H1 (cell line): ENCODE results near the gene CRYGA. TPM values are rescaled to one million over a fixed set of nuclear protein-coding genes. Genes with fewer than 3 reads are reported as not detected.
"Not testable (repeated sequence)": the region's sequence is repeated elsewhere in the genome, so short reads cannot be mapped to it uniquely, and the experiment has no call there.

Source experiments
- CTCF ChIA-PET: fragments of 300-600 bp; sonication (Branson Sonifier 250); formaldehyde crosslinking; loops from one replicate; lab custom pipeline; 2021; ENCODE audit not compliant: partially characterized antibody; lab: Charles Lee
- POLR2A ChIA-PET: fragments of 300-600 bp; sonication (Branson Sonifier 250); formaldehyde crosslinking; loops from one replicate; lab custom pipeline; 2021; ENCODE audit warnings: inconsistent platforms; ENCODE audit not compliant: partially characterized antibody; lab: Charles Lee
- DNase-seq, 2 experiments: peaks; one replicate each; pipeline versions ENCODE4 v3.0.0 to v3.0.0-alpha.2; 2010 to 2022; ENCODE audit warnings: low spot score in 2 of 2, low read depth in 1 of 2, mixed read lengths in 1 of 2
- FAIRE-seq: peaks from 2 replicates; lab custom pipeline; 2011; peaks lifted over from hg19 to GRCh38; lab: Jason Lieb, UNC
- H2AFZ ChIP-seq: 2 replicates; pipeline ENCODE4 v1.8.1; 2012; ENCODE audit warnings: low read length, inconsistent platforms
- H2AK5ac ChIP-seq: 2 replicates; pipeline ENCODE4 v1.6.1; 2013; ENCODE audit warnings: low read depth, low read length
- H2BK120ac ChIP-seq: replicated peaks from 2 replicates; pipeline ENCODE3; 2013; ENCODE audit warnings: low read depth, low read length, inconsistent platforms
- H2BK12ac ChIP-seq: 2 replicates; pipeline ENCODE4 v1.6.1; 2013; ENCODE audit warnings: low read depth, low read length
- H2BK15ac ChIP-seq: 2 replicates; pipeline ENCODE4 v1.6.1; 2013; ENCODE audit warnings: low read length
- H2BK20ac ChIP-seq: 2 replicates; pipeline ENCODE4 v1.6.1; 2013; ENCODE audit warnings: low read length
- H2BK5ac ChIP-seq: 2 replicates; pipeline ENCODE4 v1.6.1; 2013; ENCODE audit warnings: low read depth, low read length
- H3K14ac ChIP-seq: 2 replicates; pipeline ENCODE4 v1.6.1; 2013; ENCODE audit warnings: inconsistent platforms; ENCODE audit not compliant: insufficient read length
- H3K18ac ChIP-seq: 2 replicates; pipeline ENCODE4 v1.6.1; 2013; ENCODE audit warnings: low read length; ENCODE audit errors: extremely low read depth
- H3K23ac ChIP-seq: 2 replicates; pipeline ENCODE4 v1.6.1; 2013; ENCODE audit warnings: inconsistent platforms; ENCODE audit not compliant: insufficient read length
- H3K23me2 ChIP-seq: 2 replicates; pipeline ENCODE4 v1.6.1; 2013; ENCODE audit warnings: low read depth, low read length
- H3K27ac ChIP-seq: 2 replicates; pipeline ENCODE4 v1.6.1; 2011; ENCODE audit warnings: low read depth, low read length, inconsistent platforms
- H3K27me3 ChIP-seq, 4 experiments: replicated peaks in 1 of 4; 1 replicate in 1 of 4; 2 replicates in 3 of 4; pipeline versions ENCODE4 v1.6.1 to v1.8.1; 2011 to 2013; ENCODE audit warnings: low read length in 3 of 4, mild to moderate bottlenecking in 3 of 4, inconsistent platforms in 2 of 4, mixed read lengths in 2 of 4, moderate library complexity in 1 of 4; ENCODE audit not compliant: control insufficient read depth in 3 of 4, insufficient read depth in 3 of 4; ENCODE audit errors: extremely low read depth in 1 of 4
- H3K36me3 ChIP-seq, 4 experiments: 2 replicates each; pipeline versions ENCODE4 v1.6.1 to v1.8.1; 2011 to 2013; ENCODE audit warnings: mild to moderate bottlenecking in 4 of 4, low read length in 3 of 4, moderate library complexity in 2 of 4, control low read depth in 1 of 4, inconsistent platforms in 1 of 4; ENCODE audit not compliant: insufficient read depth in 4 of 4, control insufficient read depth in 2 of 4
- H3K4ac ChIP-seq: replicated peaks from 2 replicates; pipeline ENCODE3; 2013; ENCODE audit warnings: low read length, low read depth, mixed read lengths, inconsistent platforms; ENCODE audit not compliant: insufficient read length
- H3K4me1 ChIP-seq, 4 experiments: replicated peaks in 1 of 4; 1 replicate in 1 of 4; 2 replicates in 3 of 4; pipeline versions ENCODE4 v1.6.1 to v1.8.1; 2011 to 2013; ENCODE audit warnings: low read length in 3 of 4, inconsistent platforms in 2 of 4, mixed read lengths in 1 of 4; ENCODE audit not compliant: insufficient read depth in 4 of 4, control insufficient read depth in 3 of 4
- H3K4me2 ChIP-seq, 2 experiments: 2 replicates each; pipeline versions ENCODE4 v1.6.1 to v1.8.1; 2011 to 2013; ENCODE audit warnings: low read depth in 2 of 2, low read length in 2 of 2, control low read depth in 1 of 2, inconsistent platforms in 1 of 2, mild to moderate bottlenecking in 1 of 2; ENCODE audit not compliant: insufficient read depth in 1 of 2
- H3K4me3 ChIP-seq, 4 experiments: fragments of 200-600, 300-600 bp in 1 of 4; sonication (generic), shearing (Covaris generic), sonication (Bioruptor Twin) in 1 of 4; 2 replicates each; pipeline versions ENCODE4 v1.5.1 to v1.8.1; 2011 to 2016; ENCODE audit warnings: low read length in 4 of 4, low read depth in 3 of 4, control low read depth in 2 of 4, inconsistent platforms in 2 of 4, mild to moderate bottlenecking in 2 of 4, mixed read lengths in 1 of 4, moderate library complexity in 1 of 4; ENCODE audit not compliant: insufficient read depth in 2 of 4; ENCODE audit errors: extremely low read depth in 1 of 4
- H3K56ac ChIP-seq: replicated peaks from 2 replicates; pipeline ENCODE3; 2013; ENCODE audit warnings: low read depth, mild to moderate bottlenecking, mixed read lengths, low read length, inconsistent platforms; ENCODE audit not compliant: insufficient read length
- H3K79me1 ChIP-seq: 2 replicates; pipeline ENCODE4 v1.6.1; 2013; ENCODE audit warnings: low read depth, low read length, control low read depth
- H3K79me2 ChIP-seq, 2 experiments: 2 replicates each; pipeline versions ENCODE4 v1.6.1 to v1.8.1; 2012 to 2013; ENCODE audit warnings: low read length in 2 of 2, mild to moderate bottlenecking in 2 of 2, inconsistent platforms in 1 of 2; ENCODE audit not compliant: insufficient read depth in 2 of 2, control insufficient read depth in 1 of 2
- H3K9ac ChIP-seq, 4 experiments: replicated peaks in 1 of 4; 1 replicate in 1 of 4; 2 replicates in 3 of 4; pipeline versions ENCODE4 v1.6.1 to v1.8.1; 2011 to 2013; ENCODE audit warnings: low read depth in 3 of 4, low read length in 3 of 4, control low read depth in 2 of 4, mild to moderate bottlenecking in 2 of 4, moderate library complexity in 2 of 4, inconsistent platforms in 1 of 4; ENCODE audit errors: extremely low read depth in 1 of 4
- H3K9me3 ChIP-seq, 2 experiments: 2 replicates each; pipeline versions ENCODE4 v1.6.1 to v1.8.1; 2012 to 2013; ENCODE audit warnings: mild to moderate bottlenecking in 2 of 2, moderate library complexity in 2 of 2, control low read depth in 1 of 2, inconsistent platforms in 1 of 2, low read depth in 1 of 2, low read length in 1 of 2, mixed read lengths in 1 of 2; ENCODE audit not compliant: insufficient read depth in 2 of 2
- H4K20me1 ChIP-seq, 2 experiments: replicated peaks in 1 of 2; 2 replicates each; pipeline versions ENCODE3 to v1.8.1; 2011 to 2013; ENCODE audit warnings: inconsistent platforms in 2 of 2, low read length in 2 of 2, mild to moderate bottlenecking in 1 of 2; ENCODE audit not compliant: insufficient read depth in 2 of 2, control insufficient read depth in 1 of 2
- H4K5ac ChIP-seq: 2 replicates; pipeline ENCODE4 v1.6.1; 2013; ENCODE audit warnings: low read length, low read depth, mixed read lengths, inconsistent platforms; ENCODE audit not compliant: insufficient read length
- H4K8ac ChIP-seq: 2 replicates; pipeline ENCODE4 v1.8.0; 2013; ENCODE audit warnings: mild to moderate bottlenecking, moderate library complexity, low read length, inconsistent platforms; ENCODE audit not compliant: insufficient read depth; ENCODE audit errors: extremely low read depth
- H4K91ac ChIP-seq: replicated peaks from 2 replicates; pipeline ENCODE3; 2013; ENCODE audit warnings: low read length, mixed read lengths, inconsistent platforms; ENCODE audit not compliant: insufficient read length
- RBBP5 ChIP-seq: IDR thresholded peaks from 2 replicates; pipeline ENCODE4 v1.7.1; 2012; ENCODE audit warnings: low read depth, mild to moderate bottlenecking, inconsistent platforms, low read length, moderate library complexity, borderline replicate concordance
- WGBS, 2 experiments: shearing (Covaris generic) in 1 of 2; methylation state at CpG; one replicate each; pipeline versions ENCODE4 v1.1.6 to v1.1.7; 2013 to 2015; ENCODE audit warnings: low lambda C conversion rate in 2 of 2, mixed read lengths in 2 of 2, inconsistent platforms in 1 of 2, low coverage in 1 of 2, missing lambda C conversion rate in 1 of 2; ENCODE audit not compliant: insufficient replicate concordance in 2 of 2, insufficient coverage in 1 of 2, insufficient read length in 1 of 2; ENCODE audit errors: extremely low coverage in 1 of 2, missing lambda C conversion rate in 1 of 2; 5-methylcytosine and 5-hydroxymethylcytosine counted together
- polyA plus RNA-seq, 7 experiments: library from polyadenylated mRNA; depleted of rRNA in 3 of 7; stranded (reverse) in 5 of 7; unstranded in 2 of 7; fragments of >200 nt in 5 of 7; fragments of 200-250 nt in 2 of 7; gene quantifications; 1 replicate in 5 of 7; 2 replicates in 1 of 7; 4 replicates in 1 of 7; pipeline versions ENCODE4 v1.2.1 to v1.2.3, GENCODE V29; 2011 to 2013; ENCODE audit warnings: missing spikeins in 2 of 7, mixed read lengths in 2 of 7
- total RNA-seq: library from RNA; stranded (reverse); fragmentation: NEBNext Ultra II Directional; extraction: Animal tissue kit (Norgen Biotek cat#: 25700); gene quantifications from 2 replicates; pipeline ENCODE4 v1.2.1, GENCODE V29; 2021

CRYGA gene
- total and polyA plus RNA-seq, 2 of the 8 experiments (the other 6 are each of a cell fraction or from before 2014, with no cell fraction given), result not detected

- Histone ChIP-seq H3K9ac (0 out of 7 replicates have a peak overlapping the region, but pooled peaks of 1 of the 4 experiments have one; percentile 29), H2AFZ (peak overlapping the region; percentile 49; the same call in 1 of the 2 replicates), H3K18ac (peak overlapping the region; percentile 48; the same call in 1 of the 2 replicates), H3K4me3 (peak overlapping the region; percentile 6 to 49 (median 24); a peak in 6 of 8 replicates), H4K5ac (peak overlapping the region; percentile 36), H3K4me2 (peak overlapping the region; percentile 29 to 62)
- not testable (repeated sequence) for H3K23ac ChIP-seq, H4K8ac ChIP-seq, H2BK15ac ChIP-seq, H2BK20ac ChIP-seq, H3K79me2 ChIP-seq, H4K20me1 ChIP-seq, H2BK12ac ChIP-seq, H3K79me1 ChIP-seq, FAIRE-seq, H3K27ac ChIP-seq, H3K36me3 ChIP-seq, H3K27me3 ChIP-seq, H2BK120ac ChIP-seq, H2AK5ac ChIP-seq
- DNase-seq, result peak in 1 of 2 experiments; percentile 57
- ChIA-PET CTCF (interaction anchor here (0.8 to 1.8 kb wide), 4 partner anchors 10 to 71 kb away, joined by 3 to 9 read pairs (median 3); no protein-coding TSS in a partner anchor), POLR2A (interaction anchor here (1.4 kb wide), 1 partner anchor 142 kb away, joined by 3 read pairs; the partner anchor contains the start of gene IDH1)
- TF ChIP-seq RBBP5, result 0 out of 2 replicates have a peak, but pooled peaks have one; percentile 47
- TF ChIP-seq, all 59 proteins: peak for 1; not testable (repeated sequence) for 58
- H3K56ac ChIP-seq, H3K23me2 ChIP-seq, H3K4ac ChIP-seq, H3K9me3 ChIP-seq, H3K14ac ChIP-seq, H4K91ac ChIP-seq: not testable (repeated sequence)
- Histone ChIP-seq H2BK5ac (peak overlapping the region; percentile 66; the same call in 1 of the 2 replicates), H3K4me1 (peaks cover 3 to 15% (median 8%) of the 10 kb centered on the region in 4 experiments; a peak in 5 of 7 replicates)
- 40% methylated on average over 23 of the region's 36 CpGs; no CpG with 5 or more reads in 1 of the 2 experiments for WGBS, 2 experiments
Observed at GRCh38 chr2:208112273-208112745, 51.1 kb downstream of the CRYGA start.

Other genes starting within 250 kb of the CRYGA start
- gene PLEKHM3, start 138.1 kb downstream of the CRYGA start, total RNA-seq, result 4.6 and 5.8 TPM in 2 replicates
- gene PLEKHM3, start 138.1 kb downstream of the CRYGA start, polyA plus RNA-seq (2011; rRNA removed), result 2.3 and 2.6 TPM in 2 replicates
- gene CRYGD, start 39.1 kb downstream of the CRYGA start, total RNA-seq, result 0.98 and 2.9 TPM in 2 replicates
- gene CRYGD, start 39.1 kb downstream of the CRYGA start, polyA plus RNA-seq (2011; rRNA removed), result 6.0 and 7.1 TPM in 2 replicates
- not detected in 2 replicates for gene CRYGC, start 33.8 kb downstream of the CRYGA start, total RNA-seq
- not detected in 2 replicates for gene CRYGC, start 33.8 kb downstream of the CRYGA start, polyA plus RNA-seq (2011; rRNA removed)
- not detected in 2 replicates for gene CRYGB, start 17.4 kb downstream of the CRYGA start, total RNA-seq
- 0.30 and 0.38 TPM in 2 replicates for gene CRYGB, start 17.4 kb downstream of the CRYGA start, polyA plus RNA-seq (2011; rRNA removed)
- gene C2orf80, start 26.4 kb upstream of the CRYGA start, total RNA-seq, result 1.1 and 1.3 TPM in 2 replicates
- gene C2orf80, start 26.4 kb upstream of the CRYGA start, polyA plus RNA-seq (2011; rRNA removed), result 0.41 and 0.97 TPM in 2 replicates
- 379 and 398 TPM in 2 replicates for gene IDH1, start 91.5 kb upstream of the CRYGA start, total RNA-seq
- 115 and 174 TPM in 2 replicates for gene IDH1, start 91.5 kb upstream of the CRYGA start, polyA plus RNA-seq (2011; rRNA removed)
- gene PIKFYVE, start 102.7 kb upstream of the CRYGA start, total RNA-seq, result 33.5 and 35.8 TPM in 2 replicates
- 7.4 and 8.8 TPM in 2 replicates for gene PIKFYVE, start 102.7 kb upstream of the CRYGA start, polyA plus RNA-seq (2011; rRNA removed)
- 0.11 and 0.19 TPM in 2 replicates for gene PTH2R, start 243.2 kb upstream of the CRYGA start, total RNA-seq
- gene PTH2R, start 243.2 kb upstream of the CRYGA start, polyA plus RNA-seq (2011; rRNA removed), result 0.25 and 0.38 TPM in 2 replicates